H9 (cell line): ENCODE results near the gene RBM8A. TPM values are rescaled to one million over a fixed set of nuclear protein-coding genes. Genes with fewer than 3 reads are reported as not detected.
A peak's percentile ranks its signal among the peaks of the same experiment; 100 is the strongest.

ENCODE experiments used
- DNase-seq: peaks from one replicate; pipeline ENCODE4 v3.0.0-alpha.2; 2017
- H2AFZ ChIP-seq: one replicate; pipeline ENCODE4 v1.6.1; 2013; ENCODE audit warnings: mild to moderate bottlenecking, low read length, control low read depth, moderate library complexity
- H2AK5ac ChIP-seq: 2 replicates; pipeline ENCODE4 v1.6.1; 2013; ENCODE audit warnings: low read length, control low read depth, mixed read lengths; ENCODE audit not compliant: insufficient read length
- H2BK120ac ChIP-seq: one replicate; pipeline ENCODE4 v1.6.1; 2013; ENCODE audit warnings: low read depth, mild to moderate bottlenecking, low read length, control low read depth, inconsistent platforms; ENCODE audit not compliant: poor library complexity, severe bottlenecking
- H2BK12ac ChIP-seq: 2 replicates; pipeline ENCODE4 v1.6.1; 2013; ENCODE audit warnings: low read length, control low read depth, mixed read lengths, low read depth; ENCODE audit not compliant: insufficient read length
- H2BK15ac ChIP-seq: 2 replicates; pipeline ENCODE4 v1.6.1; 2013; ENCODE audit warnings: low read depth, low read length, control low read depth
- H2BK20ac ChIP-seq: one replicate; pipeline ENCODE4 v1.6.1; 2013; ENCODE audit warnings: low read depth, mild to moderate bottlenecking, low read length, control low read depth, inconsistent platforms; ENCODE audit not compliant: poor library complexity, severe bottlenecking
- H2BK5ac ChIP-seq: 2 replicates; pipeline ENCODE4 v1.6.1; 2013; ENCODE audit warnings: low read length, control low read depth, mixed read lengths; ENCODE audit not compliant: insufficient read length
- H3K14ac ChIP-seq: 2 replicates; pipeline ENCODE4 v1.6.1; 2013; ENCODE audit warnings: low read length, control low read depth; ENCODE audit not compliant: insufficient read depth
- H3K18ac ChIP-seq: 2 replicates; pipeline ENCODE4 v1.6.1; 2013; ENCODE audit warnings: low read depth, mild to moderate bottlenecking, mixed read lengths, low read length, control low read depth; ENCODE audit not compliant: insufficient read length
- H3K23ac ChIP-seq: 2 replicates; pipeline ENCODE4 v1.6.1; 2013; ENCODE audit warnings: low read length, control low read depth, mixed read lengths, low read depth; ENCODE audit not compliant: insufficient read length
- H3K23me2 ChIP-seq: 2 replicates; pipeline ENCODE4 v1.6.1; 2013; ENCODE audit warnings: low read depth, mild to moderate bottlenecking, mixed read lengths, low read length, control low read depth; ENCODE audit not compliant: insufficient read length, poor library complexity, severe bottlenecking
- H3K27ac ChIP-seq: 2 replicates; pipeline ENCODE4 v1.5.1; 2013; ENCODE audit warnings: low read length, control low read depth, mixed read lengths, low read depth; ENCODE audit not compliant: insufficient read length
- H3K27me3 ChIP-seq: 2 replicates; pipeline ENCODE4 v1.6.1; 2013; ENCODE audit warnings: low read length, control low read depth, inconsistent platforms; ENCODE audit not compliant: insufficient read depth
- H3K4ac ChIP-seq: 2 replicates; pipeline ENCODE4 v1.6.1; 2013; ENCODE audit warnings: low read depth, mild to moderate bottlenecking, control low read depth, inconsistent platforms, low read length, moderate library complexity
- H3K4me1 ChIP-seq: 2 replicates; pipeline ENCODE4 v1.6.1; 2013; ENCODE audit warnings: low read length, control low read depth, inconsistent platforms; ENCODE audit not compliant: insufficient read depth
- H3K4me2 ChIP-seq: 2 replicates; pipeline ENCODE4 v1.6.1; 2013; ENCODE audit warnings: low read length, control low read depth, mixed read lengths; ENCODE audit not compliant: insufficient read length, insufficient read depth
- H3K56ac ChIP-seq: 2 replicates; pipeline ENCODE4 v1.6.1; 2013; ENCODE audit warnings: low read depth, mild to moderate bottlenecking, mixed read lengths, low read length, control low read depth; ENCODE audit not compliant: insufficient read length
- H3K79me1 ChIP-seq: 2 replicates; pipeline ENCODE4 v1.6.1; 2013; ENCODE audit warnings: low read depth, mild to moderate bottlenecking, moderate library complexity, low read length, control low read depth, inconsistent platforms; ENCODE audit not compliant: insufficient read depth, poor library complexity, severe bottlenecking
- H3K79me2 ChIP-seq: 2 replicates; pipeline ENCODE4 v1.6.1; 2013; ENCODE audit warnings: low read length, control low read depth, inconsistent platforms; ENCODE audit not compliant: insufficient read depth
- H3K9ac ChIP-seq: 2 replicates; pipeline ENCODE4 v1.6.1; 2013; ENCODE audit warnings: low read length, control low read depth, mixed read lengths; ENCODE audit not compliant: insufficient read length; ENCODE audit errors: extremely low read depth
- H3K9me3 ChIP-seq: one replicate; pipeline ENCODE4 v1.6.1; 2013; ENCODE audit warnings: low read depth, low read length, inconsistent platforms; ENCODE audit not compliant: control insufficient read depth
- H3T11ph ChIP-seq: one replicate; pipeline ENCODE4 v1.6.1; 2013; ENCODE audit warnings: mild to moderate bottlenecking, low read length, control low read depth, inconsistent platforms
- H4K20me1 ChIP-seq: one replicate; pipeline ENCODE4 v1.6.1; 2013; ENCODE audit not compliant: control insufficient read depth, insufficient read length, insufficient read depth
- H4K5ac ChIP-seq: 2 replicates; pipeline ENCODE4 v1.6.1; 2013; ENCODE audit warnings: low read depth, mild to moderate bottlenecking, mixed read lengths, low read length, control low read depth; ENCODE audit not compliant: insufficient read length
- H4K8ac ChIP-seq: replicated peaks from 2 replicates; pipeline ENCODE4 v1.6.1; 2013; ENCODE audit warnings: low read length, control low read depth, mixed read lengths, low read depth; ENCODE audit not compliant: insufficient read length
- H4K91ac ChIP-seq: 2 replicates; pipeline ENCODE4 v1.6.1; 2013; ENCODE audit warnings: low read depth, mild to moderate bottlenecking, moderate library complexity, mixed read lengths, low read length, control low read depth; ENCODE audit not compliant: insufficient read length
- H3K27ac Mint-ChIP-seq, 3 experiments: 2 replicates in 2 of 3; 3 replicates in 1 of 3; pipeline ENCODE4 v1.8.0; 2020 to 2021; ENCODE audit warnings: mixed read lengths in 3 of 3, mild to moderate bottlenecking in 1 of 3, moderate library complexity in 1 of 3
- H3K27me3 Mint-ChIP-seq: 2 replicates; pipeline ENCODE4 v1.8.0; 2021; ENCODE audit warnings: low read depth, mild to moderate bottlenecking, moderate library complexity, mixed read lengths
- H3K36me3 Mint-ChIP-seq, 3 experiments: 2 replicates in 2 of 3; 3 replicates in 1 of 3; pipeline ENCODE4 v1.8.0; 2020 to 2021; ENCODE audit warnings: low read depth in 3 of 3, mixed read lengths in 3 of 3; ENCODE audit not compliant: insufficient read depth in 1 of 3
- H3K4me1 Mint-ChIP-seq, 2 experiments: 2 replicates each; pipeline ENCODE4 v1.8.0; 2020; ENCODE audit warnings: mixed read lengths in 2 of 2
- H3K4me3 Mint-ChIP-seq, 2 experiments: 2 replicates in 1 of 2; 3 replicates in 1 of 2; pipeline ENCODE4 v1.8.0; 2020 to 2021; ENCODE audit warnings: mild to moderate bottlenecking in 2 of 2, mixed read lengths in 2 of 2, moderate library complexity in 1 of 2
- H3K9me3 Mint-ChIP-seq, 2 experiments: 2 replicates in 1 of 2; 3 replicates in 1 of 2; pipeline ENCODE4 v1.8.0; 2020; ENCODE audit warnings: mild to moderate bottlenecking in 2 of 2, mixed read lengths in 2 of 2, moderate library complexity in 1 of 2
- WGBS: extraction: QIAGEN DNeasy Blood & Tissue Kit; methylation state at CpG from one replicate; pipeline ENCODE4 v1.1.7; 2013; ENCODE audit warnings: missing lambda C conversion rate, low lambda C conversion rate, mixed read lengths; ENCODE audit not compliant: insufficient read length; ENCODE audit errors: extremely low coverage; 5-methylcytosine and 5-hydroxymethylcytosine counted together
- total RNA-seq: library from RNA; stranded (reverse); gene quantifications from 2 replicates; pipeline ENCODE4 v1.2.1, GENCODE V29; 2021
- TF ChIP-seq, protein P1 (sequence below): fragments of 200-600 bp; sonication (generic); conservative IDR thresholded peaks from 3 replicates; pipeline ENCODE4 v1.8.0; 2021; ENCODE audit warnings: antibody characterized with exemption, mild to moderate bottlenecking

Gene RBM8A
- total RNA-seq, 1 experiment from 2014 or later = 298 TPM

DNA sequence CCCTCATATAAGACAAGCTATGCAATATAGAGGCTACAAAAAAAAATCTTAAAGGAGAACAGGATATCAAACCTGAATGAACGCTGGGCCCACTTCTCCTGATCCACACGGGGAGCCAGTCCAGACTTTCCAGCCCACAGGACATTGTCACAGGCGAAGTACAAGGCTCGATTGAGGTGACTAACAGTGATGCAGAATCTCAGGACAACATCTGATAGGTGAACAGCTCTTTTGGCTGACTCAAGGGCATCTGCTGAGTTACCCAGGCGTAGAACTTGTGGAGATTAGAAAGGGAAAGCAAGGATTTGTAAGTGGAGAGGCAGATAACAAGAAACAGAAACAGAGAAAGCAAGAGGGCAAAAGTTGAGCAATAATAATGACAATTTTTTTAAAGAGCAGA is 10.5 kb downstream of the RBM8A start:
- no peak overlapping the region for H2BK5ac ChIP-seq
- Mint-ChIP-seq H3K27me3 (no peaks in the 10 kb centered on the region), H3K27ac (no peak overlapping the region), H3K4me1 (peaks cover 16 to 17% of the 10 kb centered on the region in 2 experiments), H3K4me3 (peak overlapping the region; percentile 25 to 63; a peak in 3 of 5 replicates), H3K9me3 (no peaks in the 10 kb centered on the region), H3K36me3 (peaks cover 0 to 8% (median 5%) of the 10 kb centered on the region in 3 experiments; a peak in 5 of 7 replicates)
- TF ChIP-seq, protein P1, sequence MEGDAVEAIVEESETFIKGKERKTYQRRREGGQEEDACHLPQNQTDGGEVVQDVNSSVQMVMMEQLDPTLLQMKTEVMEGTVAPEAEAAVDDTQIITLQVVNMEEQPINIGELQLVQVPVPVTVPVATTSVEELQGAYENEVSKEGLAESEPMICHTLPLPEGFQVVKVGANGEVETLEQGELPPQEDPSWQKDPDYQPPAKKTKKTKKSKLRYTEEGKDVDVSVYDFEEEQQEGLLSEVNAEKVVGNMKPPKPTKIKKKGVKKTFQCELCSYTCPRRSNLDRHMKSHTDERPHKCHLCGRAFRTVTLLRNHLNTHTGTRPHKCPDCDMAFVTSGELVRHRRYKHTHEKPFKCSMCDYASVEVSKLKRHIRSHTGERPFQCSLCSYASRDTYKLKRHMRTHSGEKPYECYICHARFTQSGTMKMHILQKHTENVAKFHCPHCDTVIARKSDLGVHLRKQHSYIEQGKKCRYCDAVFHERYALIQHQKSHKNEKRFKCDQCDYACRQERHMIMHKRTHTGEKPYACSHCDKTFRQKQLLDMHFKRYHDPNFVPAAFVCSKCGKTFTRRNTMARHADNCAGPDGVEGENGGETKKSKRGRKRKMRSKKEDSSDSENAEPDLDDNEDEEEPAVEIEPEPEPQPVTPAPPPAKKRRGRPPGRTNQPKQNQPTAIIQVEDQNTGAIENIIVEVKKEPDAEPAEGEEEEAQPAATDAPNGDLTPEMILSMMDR = no peak
- H2AK5ac ChIP-seq = no peak overlapping the region
- H3K18ac ChIP-seq = no peak overlapping the region
- no peaks in the 10 kb centered on the region for H3K27me3 ChIP-seq
- H2BK15ac ChIP-seq = no peak overlapping the region
- no peak overlapping the region for H3K27ac ChIP-seq
- no peak overlapping the region for H4K8ac ChIP-seq
- H2BK20ac ChIP-seq = no peak overlapping the region
- WGBS = no CpG with 5 or more reads among the region's 5 CpGs
- H3K9ac ChIP-seq = no peak overlapping the region
- no peaks in the 10 kb centered on the region for H3K79me1 ChIP-seq
- no peak overlapping the region for H2BK12ac ChIP-seq
- no peak overlapping the region for H3K23ac ChIP-seq
- no peaks in the 10 kb centered on the region for H4K20me1 ChIP-seq
- H4K5ac ChIP-seq = no peak overlapping the region
- no peak overlapping the region for H3T11ph ChIP-seq
- no peaks in the 10 kb centered on the region for H3K79me2 ChIP-seq
- no peaks in the 10 kb centered on the region for H3K9me3 ChIP-seq
- H3K4me2 ChIP-seq = no peak overlapping the region
- no peaks in the 10 kb centered on the region for H3K4me1 ChIP-seq
- no peak overlapping the region for H3K14ac ChIP-seq
- H4K91ac ChIP-seq = no peak overlapping the region
- peaks cover 10% of the 10 kb centered on the region for H3K23me2 ChIP-seq
- no peak overlapping the region for H2BK120ac ChIP-seq
- DNase-seq = no peak
- no peak overlapping the region for H3K56ac ChIP-seq
- H2AFZ ChIP-seq = no peak overlapping the region
- no peak overlapping the region for H3K4ac ChIP-seq
